Measurements from ENCODE around the gene ELAVL1. TPM values are rescaled to one million over a fixed set of nuclear protein-coding genes. Genes with fewer than 3 reads are reported as not detected.
A peak's percentile ranks its signal among the peaks of the same experiment; 100 is the strongest.

ELAVL1 gene
- total RNA-seq, 1 donor from 2014 or later = 67.9 TPM

- no peak for DNase-seq (ENCODE audit: low spot score)
- H3K9me3 Mint-ChIP-seq (ENCODE audit: low read depth) = no peaks in the 10 kb centered on the region
- no peak for TF ChIP-seq CTCF (IDR thresholded peaks at IDR 0.05)
- peaks cover 2% of the 10 kb centered on the region for H3K36me3 Mint-ChIP-seq (ENCODE audit: low read depth)
- peak overlapping the region; percentile 91 for H3K27ac Mint-ChIP-seq (ENCODE audit: unreplicated experiment)
- H3K27me3 Mint-ChIP-seq (ENCODE audit: low read depth) = no peaks in the 10 kb centered on the region
- peaks cover 40% of the 10 kb centered on the region for H3K4me1 Mint-ChIP-seq (ENCODE audit: low read depth)
- H3K4me3 Mint-ChIP-seq (ENCODE audit: unreplicated experiment) = peak overlapping the region; percentile 75
Observed at GRCh38 chr19:8001651-8001994, 3.8 kb downstream of the ELAVL1 start.

- peaks cover 40% of the 10 kb centered on the region for H3K4me1 Mint-ChIP-seq (ENCODE audit: low read depth)
- H3K36me3 Mint-ChIP-seq (ENCODE audit: low read depth) = peaks cover 2% of the 10 kb centered on the region
- DNase-seq (ENCODE audit: low spot score) = no peak
- no peak overlapping the region for H3K4me3 Mint-ChIP-seq (ENCODE audit: unreplicated experiment)
- H3K27ac Mint-ChIP-seq (ENCODE audit: unreplicated experiment) = no peak overlapping the region
- no peaks in the 10 kb centered on the region for H3K27me3 Mint-ChIP-seq (ENCODE audit: low read depth)
- no peaks in the 10 kb centered on the region for H3K9me3 Mint-ChIP-seq (ENCODE audit: low read depth)
- TF ChIP-seq CTCF (IDR thresholded peaks at IDR 0.05) = no peak
Observed at GRCh38 chr19:8000298-8001038, 5.0 kb downstream of the ELAVL1 start.

- no peaks in the 10 kb centered on the region for H3K9me3 Mint-ChIP-seq (ENCODE audit: low read depth)
- no peak for DNase-seq (ENCODE audit: low spot score)
- no peak overlapping the region for H3K27ac Mint-ChIP-seq (ENCODE audit: unreplicated experiment)
- H3K4me1 Mint-ChIP-seq (ENCODE audit: low read depth) = peaks cover 45% of the 10 kb centered on the region
- TF ChIP-seq CTCF (IDR thresholded peaks at IDR 0.05) = no peak
- H3K4me3 Mint-ChIP-seq (ENCODE audit: unreplicated experiment) = no peak overlapping the region
- peaks cover 2% of the 10 kb centered on the region for H3K36me3 Mint-ChIP-seq (ENCODE audit: low read depth)
- no peaks in the 10 kb centered on the region for H3K27me3 Mint-ChIP-seq (ENCODE audit: low read depth)
Observed at GRCh38 chr19:7999376-7999775, 6.1 kb downstream of the ELAVL1 start.

- H3K36me3 Mint-ChIP-seq (ENCODE audit: low read depth) = peaks cover 2% of the 10 kb centered on the region
- DNase-seq (ENCODE audit: low spot score) = no peak
- no peak for TF ChIP-seq CTCF (IDR thresholded peaks at IDR 0.05)
- H3K27me3 Mint-ChIP-seq (ENCODE audit: low read depth) = no peaks in the 10 kb centered on the region
- no peaks in the 10 kb centered on the region for H3K9me3 Mint-ChIP-seq (ENCODE audit: low read depth)
- H3K4me3 Mint-ChIP-seq (ENCODE audit: unreplicated experiment) = no peak overlapping the region
- H3K4me1 Mint-ChIP-seq (ENCODE audit: low read depth) = peaks cover 44% of the 10 kb centered on the region
- peak overlapping the region; percentile 6 for H3K27ac Mint-ChIP-seq (ENCODE audit: unreplicated experiment)
Observed at GRCh38 chr19:7997809-7998480, 7.5 kb downstream of the ELAVL1 start.

GRCh38 chr19:7996883-7997282, 8.6 kb downstream of the ELAVL1 start:
- Mint-ChIP-seq H3K4me1 (ENCODE audit: low read depth) (peaks cover 34% of the 10 kb centered on the region), H3K4me3 (ENCODE audit: unreplicated experiment) (no peak overlapping the region)
- no peak for DNase-seq (ENCODE audit: low spot score)

More at GRCh38 chr19:7996883-7997282, 8.6 kb downstream of the ELAVL1 start:
- no peak overlapping the region for H3K27ac Mint-ChIP-seq (ENCODE audit: unreplicated experiment)
- H3K27me3 Mint-ChIP-seq (ENCODE audit: low read depth) = no peaks in the 10 kb centered on the region
- peaks cover 4% of the 10 kb centered on the region for H3K36me3 Mint-ChIP-seq (ENCODE audit: low read depth)
- TF ChIP-seq CTCF (IDR thresholded peaks at IDR 0.05) = no peak
- no peaks in the 10 kb centered on the region for H3K9me3 Mint-ChIP-seq (ENCODE audit: low read depth)

All from chondrocyte (in vitro differentiated cells).